ENCODE data around the gene RHCE.

- TF ChIP-seq, protein P1, sequence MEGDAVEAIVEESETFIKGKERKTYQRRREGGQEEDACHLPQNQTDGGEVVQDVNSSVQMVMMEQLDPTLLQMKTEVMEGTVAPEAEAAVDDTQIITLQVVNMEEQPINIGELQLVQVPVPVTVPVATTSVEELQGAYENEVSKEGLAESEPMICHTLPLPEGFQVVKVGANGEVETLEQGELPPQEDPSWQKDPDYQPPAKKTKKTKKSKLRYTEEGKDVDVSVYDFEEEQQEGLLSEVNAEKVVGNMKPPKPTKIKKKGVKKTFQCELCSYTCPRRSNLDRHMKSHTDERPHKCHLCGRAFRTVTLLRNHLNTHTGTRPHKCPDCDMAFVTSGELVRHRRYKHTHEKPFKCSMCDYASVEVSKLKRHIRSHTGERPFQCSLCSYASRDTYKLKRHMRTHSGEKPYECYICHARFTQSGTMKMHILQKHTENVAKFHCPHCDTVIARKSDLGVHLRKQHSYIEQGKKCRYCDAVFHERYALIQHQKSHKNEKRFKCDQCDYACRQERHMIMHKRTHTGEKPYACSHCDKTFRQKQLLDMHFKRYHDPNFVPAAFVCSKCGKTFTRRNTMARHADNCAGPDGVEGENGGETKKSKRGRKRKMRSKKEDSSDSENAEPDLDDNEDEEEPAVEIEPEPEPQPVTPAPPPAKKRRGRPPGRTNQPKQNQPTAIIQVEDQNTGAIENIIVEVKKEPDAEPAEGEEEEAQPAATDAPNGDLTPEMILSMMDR (IDR thresholded peaks at IDR 0.05; ENCODE audit: low read length): no peak
- no peak for TF ChIP-seq EZH2phosphoT487 (IDR thresholded peaks at IDR 0.05; ENCODE audit: low read length)
Measured at GRCh38 chr1:25428475-25429166, 8.0 kb upstream of the RHCE start.
